LNCaP clone FGC (cell line): Measurements from ENCODE around the gene OPTC.
A peak's percentile ranks its signal among the peaks of the same experiment; 100 is the strongest.

ENCODE experiments used
- DNase-seq: peaks from one replicate; pipeline ENCODE4 v3.0.0-alpha.2; 2011; ENCODE audit warnings: low read depth
- H3K4me3 ChIP-seq: 2 replicates; pipeline ENCODE4 v1.5.1; 2011; ENCODE audit warnings: mild to moderate bottlenecking, low read depth, low read length, control low read depth
- CTCF ChIP-seq: IDR thresholded peaks from 2 replicates; pipeline ENCODE4 v1.5.1; 2012; ENCODE audit warnings: mild to moderate bottlenecking; ENCODE audit not compliant: control insufficient read depth, insufficient read depth; ENCODE audit errors: extremely low read depth

OPTC gene

DNA sequence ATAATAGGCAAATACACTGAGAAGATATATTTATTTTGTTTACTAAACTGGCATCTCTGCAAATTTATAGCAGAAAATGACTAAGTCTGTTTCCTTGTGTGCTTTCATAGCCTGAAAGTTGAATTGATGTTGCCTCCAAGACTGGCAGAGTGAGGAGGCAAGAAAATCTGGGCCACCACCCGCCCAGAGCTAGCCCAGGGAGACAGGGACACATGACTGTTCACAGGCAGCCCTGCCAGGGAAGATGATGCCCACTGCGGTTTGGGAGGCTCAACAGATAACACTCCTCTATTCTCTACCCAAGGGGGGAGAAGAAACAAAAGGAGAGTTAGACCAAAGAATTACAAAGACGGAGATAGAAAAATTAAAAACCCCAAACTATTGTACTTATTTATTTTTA is 37.1 kb downstream of the OPTC start:
- no peak for DNase-seq
- no peak overlapping the region for H3K4me3 ChIP-seq
- no peak for TF ChIP-seq CTCF

- DNase-seq, result no peak
- TF ChIP-seq CTCF, result no peak
- no peak overlapping the region for H3K4me3 ChIP-seq
Observed at GRCh38 chr1:203534012-203534411, 40.1 kb downstream of the OPTC start.

- no peak overlapping the region for H3K4me3 ChIP-seq
- no peak for DNase-seq
- TF ChIP-seq CTCF, result no peak
Observed at GRCh38 chr1:203534526-203534925, 40.6 kb downstream of the OPTC start.

- H3K4me3 ChIP-seq, result no peak overlapping the region
- no peak for TF ChIP-seq CTCF
- DNase-seq, result no peak
Observed at GRCh38 chr1:203536575-203536974, 42.6 kb downstream of the OPTC start.

- no peak for TF ChIP-seq CTCF
- DNase-seq, result no peak
- H3K4me3 ChIP-seq, result no peak overlapping the region
Observed at GRCh38 chr1:203536980-203537455, 43.1 kb downstream of the OPTC start.

DNA sequence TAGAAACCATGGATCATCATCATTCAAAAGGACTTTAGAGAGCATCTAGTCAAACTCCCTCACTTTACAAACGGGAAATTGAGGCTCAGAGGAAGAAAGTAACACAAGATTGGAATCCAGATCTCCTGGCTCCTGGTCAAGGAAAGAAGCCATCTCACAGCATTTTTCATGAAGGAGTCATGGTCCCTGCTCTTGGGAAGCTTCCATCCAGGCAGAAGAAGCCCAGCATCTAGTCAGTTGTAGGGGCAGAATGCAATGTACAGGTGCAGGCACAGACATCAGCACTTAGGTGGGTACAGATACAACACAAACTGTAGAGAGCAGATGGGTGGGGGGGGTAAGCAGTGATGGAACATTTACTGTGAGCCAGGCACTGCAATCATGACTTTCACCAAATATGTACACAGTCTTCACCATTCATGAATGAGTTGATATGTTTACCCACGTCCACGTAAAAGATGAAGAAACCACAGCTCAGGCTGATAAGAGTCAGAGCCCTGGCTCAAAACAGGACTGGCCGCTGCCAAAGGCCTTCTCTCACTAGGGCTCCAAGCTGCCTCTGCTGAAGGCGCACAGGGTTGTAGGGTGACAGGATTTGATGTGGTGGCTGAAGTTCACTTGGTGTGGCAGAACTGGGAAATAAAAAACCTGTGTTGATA is 44.0 kb downstream of the OPTC start:
- peak; percentile 67 for DNase-seq
- TF ChIP-seq CTCF, result no peak
- no peak overlapping the region for H3K4me3 ChIP-seq

DNA sequence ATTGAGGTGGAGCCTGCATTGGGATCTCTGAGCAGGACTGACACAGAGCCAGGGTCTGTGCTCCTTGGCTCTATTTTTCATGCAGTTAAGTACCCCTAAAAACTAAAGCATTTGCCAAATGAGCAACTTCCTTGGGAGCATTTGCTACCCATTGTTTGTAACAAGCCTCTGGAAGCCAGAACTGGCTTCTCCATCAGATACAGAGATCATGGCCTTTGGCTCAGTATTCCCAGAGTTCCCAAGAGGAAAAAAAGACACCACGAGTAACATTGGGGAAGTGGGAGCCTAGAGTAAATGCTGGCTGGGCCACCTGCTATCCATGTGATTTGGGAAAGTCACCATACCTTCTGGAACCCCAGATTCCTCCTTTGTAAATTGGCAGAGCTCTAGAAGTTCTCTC is 44.8 kb downstream of the OPTC start:
- no peak for DNase-seq
- no peak overlapping the region for H3K4me3 ChIP-seq
- no peak for TF ChIP-seq CTCF
